Renal cortex interstitium (tissue), 11 donors: ENCODE results near the gene CEACAM16. TPM values are rescaled to one million over a fixed set of nuclear protein-coding genes. Genes with fewer than 3 reads are reported as not detected.

Experiments used
- DNase-seq, 11 donors: peaks; one replicate each; pipeline ENCODE4 v3.0.0-alpha.2; 2013; ENCODE audit warnings: low read depth in 9 of 11, low spot score in 4 of 11; ENCODE audit errors: extremely low read depth in 1 of 11
- polyA plus RNA-seq, 3 donors: library from polyadenylated mRNA; unstranded; fragments of 120-200 nt; gene quantifications; one replicate each; pipeline ENCODE4 v1.2.1, GENCODE V29; 2013; ENCODE audit not compliant: insufficient read length in 3 of 3

Gene CEACAM16
- polyA plus RNA-seq, 3 donors, result not detected

GRCh38 chr19:44752816-44753625 is 54.1 kb downstream of the CEACAM16 start:
- DNase-seq, result peak in 7 of 11 donors; percentile 69 to 84 (median 77)

GRCh38 chr19:44753626-44753931 is 54.6 kb downstream of the CEACAM16 start:
- no peak for DNase-seq

GRCh38 chr19:44753932-44754749 is 55.2 kb downstream of the CEACAM16 start:
- no peak for DNase-seq

- no peak for DNase-seq
Observed at GRCh38 chr19:44754750-44755080, 55.8 kb downstream of the CEACAM16 start.

GRCh38 chr19:44755219-44755618 is 56.3 kb downstream of the CEACAM16 start:
- no peak for DNase-seq

GRCh38 chr19:44756089-44756562 is 57.2 kb downstream of the CEACAM16 start:
- DNase-seq, result no peak

GRCh38 chr19:44757057-44757734 is 58.2 kb downstream of the CEACAM16 start:
- no peak for DNase-seq

GRCh38 chr19:44757735-44758505 is 59.0 kb downstream of the CEACAM16 start:
- DNase-seq, result peak in 2 of 11 donors; percentile 67 to 68

GRCh38 chr19:44758596-44758995 is 59.6 kb downstream of the CEACAM16 start:
- DNase-seq, result no peak

GRCh38 chr19:44759083-44759804 is 60.3 kb downstream of the CEACAM16 start:
- DNase-seq, result no peak

Other genes starting within 250 kb of the CEACAM16 start
- gene ZNF180, start 198.6 kb upstream of the CEACAM16 start, polyA plus RNA-seq, result 10 to 100 TPM; 15.3 to 17.6 (median 16.4) TPM
- not detected for gene CEACAM20, start 169.5 kb upstream of the CEACAM16 start, polyA plus RNA-seq
- gene IGSF23, start 85.6 kb upstream of the CEACAM16 start, polyA plus RNA-seq, result 1 to 10 TPM in 1 of 3 donors, under 1 TPM in 2; 0.83 to 2.4 (median 0.92) TPM
- gene PVR, start 55.2 kb upstream of the CEACAM16 start, polyA plus RNA-seq, result 10 to 100 TPM; 31.9 to 37.7 (median 34.1) TPM
- gene CEACAM19, start 27.7 kb upstream of the CEACAM16 start, polyA plus RNA-seq, result 10 to 100 TPM; 12.3 to 24.0 (median 12.5) TPM
- 10 to 100 TPM in 1 of 3 donors, 1 to 10 TPM in 2; 4.4 to 14.3 (median 9.0) TPM for gene BCL3, start 49.6 kb downstream of the CEACAM16 start, polyA plus RNA-seq
- gene CBLC, start 78.7 kb downstream of the CEACAM16 start, polyA plus RNA-seq, result 10 to 100 TPM in 1 of 3 donors, 1 to 10 TPM in 2; 5.4 to 10.1 (median 5.6) TPM
- 100 to 1,000 TPM; 433 to 689 (median 663) TPM for gene BCAM, start 110.0 kb downstream of the CEACAM16 start, polyA plus RNA-seq
- gene NECTIN2, start 147.1 kb downstream of the CEACAM16 start, polyA plus RNA-seq, result 100 to 1,000 TPM; 152 to 171 (median 163) TPM
- gene TOMM40, start 192.1 kb downstream of the CEACAM16 start, polyA plus RNA-seq, result 10 to 100 TPM; 38.5 to 53.5 (median 46.5) TPM
- 100 to 1,000 TPM; 280 to 456 (median 412) TPM for gene APOE, start 206.6 kb downstream of the CEACAM16 start, polyA plus RNA-seq
- 10 to 100 TPM; 11.1 to 13.2 (median 11.4) TPM for gene APOC1, start 215.5 kb downstream of the CEACAM16 start, polyA plus RNA-seq
- gene APOC4, start 243.1 kb downstream of the CEACAM16 start, polyA plus RNA-seq, result not detected
- 10 to 100 TPM; 13.6 to 16.6 (median 13.7) TPM for gene APOC2, start 246.9 kb downstream of the CEACAM16 start, polyA plus RNA-seq